GM04503 (cell line): ENCODE results near the gene FAHD1.

ENCODE experiments used
- DNase-seq: peaks from one replicate; pipeline ENCODE4 v3.0.0-alpha.2; 2012; ENCODE audit warnings: low read depth

Gene FAHD1

DNA sequence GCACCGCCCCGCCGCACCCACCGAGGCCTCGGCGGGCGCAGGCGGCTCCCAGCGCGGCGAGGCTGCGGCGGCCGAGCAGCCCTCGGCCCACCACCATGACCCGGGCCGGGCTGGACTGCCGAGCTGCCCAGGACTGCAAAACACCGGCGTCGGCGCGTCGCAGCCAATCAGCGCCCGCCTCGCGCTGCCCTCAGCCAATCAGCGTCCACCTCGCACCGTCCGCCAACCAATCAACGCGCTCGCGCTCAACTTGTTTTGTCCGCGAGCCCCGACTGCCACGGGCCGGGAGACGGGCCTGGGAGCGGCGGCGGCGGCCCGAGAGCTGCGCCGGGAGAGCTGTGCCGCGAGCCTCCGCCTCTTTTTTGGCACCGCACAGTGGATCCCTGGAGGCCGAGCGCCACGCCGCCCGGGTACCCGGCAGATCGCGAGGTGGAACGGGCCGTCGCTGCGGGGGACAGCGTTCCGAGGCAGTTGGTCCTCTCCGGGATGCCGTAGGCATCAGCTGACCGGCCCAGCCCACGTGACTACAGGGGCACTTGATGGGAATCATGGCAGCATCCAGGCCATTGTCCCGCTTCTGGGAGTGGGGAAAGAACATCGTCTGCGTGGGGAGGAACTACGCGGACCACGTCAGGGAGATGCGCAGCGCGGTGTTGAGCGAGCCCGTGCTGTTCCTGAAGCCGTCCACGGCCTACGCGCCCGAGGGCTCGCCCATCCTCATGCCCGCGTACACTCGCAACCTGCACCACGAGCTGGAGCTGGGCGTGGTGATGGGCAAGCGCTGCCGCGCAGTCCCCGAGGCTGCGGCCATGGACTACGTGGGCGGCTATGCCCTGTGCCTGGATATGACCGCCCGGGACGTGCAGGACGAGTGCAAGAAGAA lies at the start of gene FAHD1, which contains the start of gene HAGH:
Gene FAHD1 (plus strand): TSS at position 516 of the 883 bp plus-strand sequence. CDS start 33 bp downstream, at position 549.
Gene HAGH (minus strand): TSS at position 135 of the 883 bp plus-strand sequence. CDS start 38 bp downstream, at position 97.
- DNase-seq: peak; percentile 81

DNA sequence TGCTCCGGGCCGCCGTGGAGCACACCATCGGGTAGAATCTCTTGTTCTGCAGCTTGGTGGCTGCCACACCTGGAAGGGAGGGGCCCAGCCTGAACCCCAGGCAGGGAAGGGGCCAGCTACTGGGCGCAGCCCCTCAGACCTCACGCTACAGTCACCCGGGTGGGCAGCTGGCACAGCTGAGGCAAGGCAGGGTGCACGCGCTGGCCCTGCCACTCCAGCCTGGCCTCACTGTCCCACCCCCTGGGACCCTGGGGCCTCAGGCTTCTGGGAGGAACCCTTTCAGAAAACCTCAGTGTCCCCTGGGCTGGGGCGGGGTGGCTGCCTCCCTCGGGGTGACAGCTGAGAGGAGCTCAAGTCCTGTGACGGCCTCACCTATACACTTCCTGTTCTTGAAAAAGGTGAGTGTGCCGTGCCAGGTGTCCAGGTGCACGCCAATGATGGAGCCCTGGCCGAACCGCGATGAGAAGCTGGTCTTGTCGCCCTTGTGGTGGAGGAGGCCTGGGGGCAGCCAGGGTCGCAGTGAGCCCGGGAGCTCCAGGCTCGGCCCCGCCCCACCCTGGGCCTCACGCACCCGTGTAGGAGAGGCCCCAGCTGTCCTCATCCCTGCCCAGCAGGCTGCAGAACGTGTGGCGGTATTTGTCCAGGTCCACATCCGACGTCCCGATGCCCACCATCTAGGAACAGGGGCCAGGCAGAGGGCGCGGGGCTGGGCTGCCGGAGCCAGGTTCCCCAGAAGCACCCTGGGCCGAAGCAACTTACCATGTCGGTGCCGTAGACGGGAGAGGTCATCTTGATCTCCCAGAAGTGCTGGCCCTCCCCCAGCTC lies 49.4 kb upstream of the FAHD1 start:
- no peak for DNase-seq

DNA sequence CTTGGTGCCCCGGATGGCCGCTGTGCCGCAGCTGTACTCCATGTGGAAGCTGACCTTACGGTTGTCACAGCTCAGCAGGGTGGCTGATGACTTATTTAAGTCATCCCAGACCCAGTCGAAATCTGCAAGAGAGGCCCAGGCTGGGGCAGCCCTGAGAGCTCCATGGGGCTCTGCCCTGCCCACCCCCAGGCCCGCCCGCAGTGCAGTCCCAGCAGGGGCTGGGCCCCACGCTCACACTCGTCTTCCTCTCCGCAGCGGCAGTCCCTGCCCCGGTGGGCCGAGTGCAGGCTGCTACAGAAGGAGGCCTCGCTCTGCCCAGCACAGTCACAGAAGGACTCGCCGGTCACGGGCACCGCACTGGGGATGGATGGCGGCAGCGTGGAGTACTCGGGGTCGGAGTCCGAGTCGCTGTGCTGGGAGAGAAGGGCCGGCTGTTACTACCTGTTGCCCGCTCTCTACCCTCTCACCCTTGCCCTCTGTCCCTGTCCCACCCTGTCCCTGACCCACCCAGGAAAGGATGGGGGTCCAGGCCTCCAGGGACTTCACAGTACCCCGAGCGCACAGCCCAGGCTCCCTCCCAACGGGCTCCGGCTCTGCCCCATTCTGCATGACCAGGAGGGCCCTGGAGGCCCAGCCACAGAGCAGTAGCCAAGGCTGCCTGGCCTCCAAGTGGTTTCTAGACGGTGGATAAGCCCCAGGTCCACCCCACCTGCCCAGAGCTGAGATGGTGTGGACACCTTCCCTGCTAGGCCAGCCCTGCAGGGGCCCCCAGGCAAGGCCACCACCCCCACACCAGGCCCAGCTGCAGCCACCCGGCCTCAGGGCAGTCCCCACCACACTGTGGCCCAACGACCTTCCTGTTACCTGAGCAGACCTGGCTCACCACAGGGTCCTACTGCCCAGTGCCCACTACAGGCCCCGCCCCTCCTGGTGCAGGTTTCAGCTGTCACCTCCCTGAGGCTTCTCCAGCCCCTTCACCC lies 48.5 kb upstream of the FAHD1 start:
- no peak for DNase-seq

DNA sequence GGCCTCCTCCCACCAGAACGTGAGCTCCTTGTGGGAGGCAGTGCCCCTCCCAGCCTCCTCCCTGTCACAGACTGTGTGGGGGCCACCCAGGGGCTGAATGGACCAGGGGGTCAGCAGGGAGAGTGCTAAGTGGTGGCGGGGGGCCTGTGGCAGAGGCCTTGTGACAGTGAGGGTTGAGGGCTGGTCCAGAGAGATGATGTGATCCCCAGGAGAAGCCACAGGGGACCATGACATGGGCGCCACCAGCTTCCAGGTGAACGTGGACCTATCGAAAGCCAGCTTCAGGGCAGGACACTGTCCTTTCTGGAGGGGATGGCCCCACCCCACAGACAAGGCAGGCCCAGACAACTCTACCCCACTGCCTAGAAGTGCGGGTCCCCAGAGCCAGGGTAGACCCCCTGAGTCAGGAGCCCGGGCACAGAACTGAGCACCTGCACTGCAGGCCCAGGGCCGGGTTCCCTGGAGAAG lies 47.7 kb upstream of the FAHD1 start:
- no peak for DNase-seq

DNA sequence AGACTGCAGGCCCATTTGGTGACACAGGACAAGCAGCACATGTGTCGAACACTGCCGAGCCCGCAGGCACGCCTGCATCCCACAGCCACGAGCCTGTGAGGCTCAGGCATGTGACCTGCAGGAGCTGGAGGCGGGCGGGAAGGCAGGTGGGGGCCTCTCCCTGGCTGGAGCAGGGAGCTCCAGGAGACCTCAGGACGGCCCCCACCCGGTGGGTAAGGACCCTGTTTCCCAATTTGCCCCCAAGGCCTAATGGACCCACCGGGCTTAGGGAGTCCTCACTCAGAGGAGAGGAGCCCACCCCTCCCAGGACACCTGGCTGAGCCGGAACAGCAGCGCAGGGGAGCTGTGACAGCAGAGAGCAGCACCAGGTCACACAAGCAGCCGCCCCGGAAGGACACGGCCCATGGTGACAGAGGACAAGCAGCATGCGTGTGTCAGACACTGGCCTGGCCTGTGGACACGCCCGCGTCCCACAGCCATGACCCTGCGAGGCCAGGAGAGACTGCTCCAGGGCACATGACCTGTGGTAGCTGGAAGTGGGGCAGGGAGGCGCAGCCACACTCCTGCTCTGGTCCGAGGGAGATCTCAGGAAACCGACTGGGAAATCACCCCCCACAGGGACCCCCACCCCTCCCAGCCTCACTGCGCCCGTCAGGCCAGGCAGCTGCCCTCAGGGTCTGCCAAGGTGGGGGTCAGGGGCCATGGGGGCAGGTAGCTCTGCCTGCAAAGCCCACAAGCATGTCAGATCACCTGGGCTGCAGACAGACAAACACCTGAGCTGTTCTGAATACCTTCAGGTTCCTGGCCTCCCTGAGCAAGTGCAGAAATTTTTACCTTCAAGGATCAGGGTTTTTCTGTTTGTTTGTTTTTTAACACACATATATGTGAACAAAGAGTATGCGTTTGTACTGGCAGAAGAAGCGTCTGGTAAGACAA lies 47.0 kb upstream of the FAHD1 start:
- DNase-seq: no peak

DNA sequence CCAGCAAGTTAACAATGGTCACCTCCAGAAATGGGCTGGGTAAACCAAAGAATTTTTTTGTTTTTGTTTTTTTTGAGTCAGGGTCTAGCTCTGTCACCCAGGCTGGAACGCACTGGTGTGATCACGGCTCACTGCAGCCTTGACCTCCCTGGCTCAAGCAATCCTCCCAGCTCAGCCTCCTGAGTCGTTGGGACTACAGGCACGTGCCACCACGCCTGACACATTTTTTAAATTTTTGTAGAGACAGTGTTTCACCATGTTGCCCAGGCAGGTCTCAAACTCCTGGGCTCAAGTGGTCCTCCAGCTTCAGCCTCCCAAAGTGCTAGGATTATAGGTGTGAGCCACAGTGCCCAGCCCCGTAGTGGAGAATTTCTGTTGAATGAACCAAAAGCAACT lies 46.3 kb upstream of the FAHD1 start:
- no peak for DNase-seq

DNA sequence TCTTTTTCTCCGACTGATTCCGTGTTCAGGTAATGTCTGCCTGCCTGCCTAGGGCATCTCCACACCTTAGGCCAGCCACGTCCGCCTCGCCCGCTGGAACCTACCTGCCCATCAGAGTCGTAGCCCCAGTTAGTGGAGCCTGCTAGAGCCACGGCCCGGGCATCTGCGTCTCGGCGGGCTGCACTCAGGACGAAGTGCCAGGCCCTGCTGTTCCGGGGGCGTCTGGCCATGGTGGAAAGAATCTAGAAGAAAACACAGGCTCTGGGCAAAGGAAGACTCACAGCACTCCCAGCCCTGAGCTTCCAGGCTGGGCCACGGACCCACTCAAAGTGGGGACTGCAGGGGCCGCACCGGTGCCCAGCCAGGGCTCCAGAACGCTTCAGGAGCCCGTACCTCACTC lies 45.8 kb upstream of the FAHD1 start:
- no peak for DNase-seq

DNA sequence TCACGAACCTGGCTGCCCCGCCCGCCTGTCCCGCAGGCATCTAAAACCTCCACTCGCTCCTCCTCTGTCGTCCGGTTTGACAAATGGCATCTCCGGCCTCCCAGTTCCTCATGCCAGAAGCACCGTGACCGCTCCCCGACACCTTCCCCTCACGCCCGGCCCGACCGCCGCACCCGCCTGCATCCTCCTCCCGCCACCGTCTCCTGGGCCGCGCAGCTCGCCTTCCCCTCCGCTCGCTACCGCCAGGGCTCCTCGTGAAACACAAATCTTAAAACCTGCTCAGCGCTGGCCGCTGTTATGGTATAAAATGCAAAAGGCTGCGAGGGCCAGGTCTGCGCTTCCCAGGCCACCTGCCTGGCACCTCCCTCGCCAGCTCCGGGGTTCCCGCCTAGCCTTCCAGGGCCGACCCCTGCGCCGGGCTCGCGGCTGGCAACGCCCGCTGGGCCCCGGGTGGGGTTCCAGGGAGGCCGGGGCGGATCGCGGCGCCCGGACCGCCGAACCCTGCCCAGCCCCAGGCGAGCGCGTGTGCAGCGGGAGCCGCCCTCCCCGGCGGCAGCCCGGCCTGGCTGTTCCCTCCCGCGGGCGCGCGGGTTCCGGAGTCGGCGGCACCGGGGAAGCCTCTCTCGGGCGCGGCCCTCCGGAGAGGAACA lies 45.1 kb upstream of the FAHD1 start:
- no peak for DNase-seq

DNA sequence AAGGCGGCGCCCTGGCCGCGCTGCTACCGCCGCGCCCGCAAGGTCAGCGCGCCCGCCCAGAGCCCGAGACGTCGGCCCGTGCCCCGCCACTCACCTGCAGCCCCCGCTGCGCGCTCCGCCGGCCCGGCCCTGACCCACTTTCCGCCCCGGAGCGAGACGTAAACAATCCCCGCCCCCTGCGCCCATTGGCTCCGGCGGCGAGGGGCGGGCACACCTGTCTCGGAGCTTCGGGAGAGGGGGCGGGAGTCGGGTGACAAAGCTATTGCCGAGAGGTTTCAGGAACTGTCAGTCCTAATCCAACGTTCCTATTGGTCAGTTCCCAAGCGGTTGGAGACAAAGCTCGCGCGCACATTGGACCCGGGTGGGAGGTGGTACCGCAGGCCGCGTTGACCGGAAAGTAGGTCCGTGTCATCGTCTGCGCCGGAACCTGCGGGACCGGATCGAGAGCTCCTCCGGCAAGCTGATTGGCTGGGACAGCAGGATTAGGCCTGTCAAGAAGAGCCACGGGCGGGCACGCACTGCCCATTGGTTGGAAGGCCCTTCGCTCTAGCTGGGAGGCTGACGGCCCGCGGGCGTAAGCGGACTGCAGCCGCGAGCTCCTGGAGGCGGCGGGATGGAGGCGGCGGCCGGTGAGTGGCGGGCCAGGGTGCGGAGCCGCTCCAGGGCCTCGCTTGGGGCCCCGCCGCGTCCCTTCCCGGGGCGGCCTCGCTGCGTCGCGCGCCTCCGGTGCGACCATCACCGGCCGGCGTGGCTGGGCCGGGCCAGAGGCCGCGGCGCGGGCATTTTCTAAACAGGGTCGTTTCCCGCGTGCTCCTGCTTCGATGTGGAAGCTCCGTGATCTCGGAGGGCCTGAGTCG lies 44.4 kb upstream of the FAHD1 start, which contains the start of the genes NUBP2 and SPSB3:
Gene NUBP2 (plus strand): TSS at position 553 of the 857 bp plus-strand sequence. CDS start 61 bp downstream, at position 614.
Gene SPSB3 (minus strand): TSS at position 164 of the 857 bp plus-strand sequence. CDS start 1,088 bp downstream, outside the sequence.
- peak; percentile 100 for DNase-seq

DNA sequence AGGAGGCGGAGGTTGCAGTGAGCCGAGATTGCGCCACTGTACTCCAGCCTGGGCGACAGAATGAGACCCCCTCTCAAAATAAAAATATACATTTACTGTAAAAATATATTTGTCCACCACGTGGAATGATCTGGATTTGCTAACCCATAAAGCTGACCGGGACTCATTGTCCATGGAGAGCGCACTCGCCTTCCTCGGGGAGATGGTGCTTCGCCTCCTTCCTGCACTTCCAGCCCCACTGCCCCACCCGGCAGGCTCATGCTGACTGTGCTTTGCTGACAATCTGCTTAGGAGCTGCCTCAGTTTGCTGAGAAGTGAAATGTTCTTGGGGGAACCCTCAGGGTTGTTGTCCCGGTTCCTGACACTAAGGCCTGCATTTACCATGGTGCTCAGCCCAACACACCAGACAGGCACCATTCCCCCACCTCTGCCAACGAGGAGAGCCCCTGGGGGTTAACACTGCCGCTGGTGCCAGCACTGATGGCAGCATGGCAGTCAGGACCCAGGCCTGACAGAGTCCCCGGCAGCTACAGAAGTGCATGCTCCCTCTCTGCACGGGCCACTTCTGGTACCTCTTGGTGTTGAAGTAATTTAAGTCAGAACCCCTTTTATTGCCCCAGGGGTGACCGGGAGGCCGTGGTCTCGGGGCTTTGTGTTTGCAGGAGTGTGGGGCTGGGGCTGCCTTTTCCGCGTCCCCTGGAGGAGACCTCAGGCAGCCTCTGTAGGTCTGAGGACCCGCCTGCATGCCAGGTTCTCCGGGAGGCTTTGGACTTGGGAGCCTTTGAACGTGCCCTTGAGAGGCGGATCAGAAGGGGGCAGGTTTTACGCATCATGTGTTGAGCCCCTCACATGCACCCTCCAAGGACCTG lies 41.8 kb upstream of the FAHD1 start:
- DNase-seq: no peak

DNA sequence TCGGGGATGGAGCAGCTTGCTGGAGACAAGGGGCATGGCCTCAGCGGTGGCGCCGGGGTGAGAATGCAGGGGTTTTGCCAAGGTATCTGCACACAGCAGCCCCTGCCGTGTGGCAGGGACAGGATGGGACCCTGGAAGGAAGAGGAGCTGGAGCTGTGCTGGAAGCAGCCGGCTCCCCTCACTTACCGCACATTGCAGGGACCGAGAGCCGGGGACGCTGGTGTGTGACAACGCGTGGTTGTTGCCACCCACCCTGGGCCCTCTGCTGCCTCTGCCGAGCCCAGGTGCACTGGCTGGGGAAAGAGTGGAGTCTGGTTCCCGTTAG lies 41.2 kb upstream of the FAHD1 start:
- no peak for DNase-seq

DNA sequence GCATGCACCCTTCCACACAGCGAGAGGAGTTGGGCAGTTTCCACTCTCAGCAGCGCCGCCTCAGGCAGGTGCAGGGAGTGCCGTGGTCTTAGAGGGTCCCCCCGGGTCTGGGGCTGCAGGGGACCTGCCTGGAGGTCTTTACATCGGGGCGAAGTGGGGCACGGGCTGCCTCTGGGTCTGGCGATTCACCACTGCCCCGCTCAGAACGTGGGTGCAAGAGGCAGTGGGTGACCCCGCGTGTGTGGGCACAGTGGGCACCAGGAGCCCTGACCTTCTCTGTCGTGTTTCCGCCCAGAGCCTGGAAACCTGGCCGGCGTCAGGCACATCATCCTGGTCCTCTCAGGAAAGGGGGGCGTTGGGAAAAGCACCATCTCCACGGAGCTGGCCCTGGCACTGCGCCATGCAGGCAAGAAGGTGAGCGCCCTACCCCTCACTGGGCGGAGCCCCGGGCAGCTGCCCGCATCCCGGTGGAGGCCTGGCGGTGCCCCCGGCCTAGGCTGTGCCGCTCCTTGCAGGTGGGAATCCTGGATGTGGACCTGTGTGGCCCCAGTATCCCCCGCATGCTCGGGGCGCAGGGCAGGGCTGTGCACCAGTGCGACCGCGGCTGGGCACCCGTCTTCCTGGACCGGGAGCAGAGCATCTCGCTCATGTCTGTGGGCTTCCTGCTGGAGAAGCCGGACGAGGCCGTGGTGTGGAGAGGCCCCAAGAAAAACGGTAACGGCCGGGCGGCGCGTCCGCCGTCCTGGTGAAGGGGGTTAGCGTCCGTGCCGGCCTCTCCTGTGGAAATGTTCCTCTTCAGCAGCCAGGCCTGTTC lies 40.6 kb upstream of the FAHD1 start:
- DNase-seq: no peak

DNA sequence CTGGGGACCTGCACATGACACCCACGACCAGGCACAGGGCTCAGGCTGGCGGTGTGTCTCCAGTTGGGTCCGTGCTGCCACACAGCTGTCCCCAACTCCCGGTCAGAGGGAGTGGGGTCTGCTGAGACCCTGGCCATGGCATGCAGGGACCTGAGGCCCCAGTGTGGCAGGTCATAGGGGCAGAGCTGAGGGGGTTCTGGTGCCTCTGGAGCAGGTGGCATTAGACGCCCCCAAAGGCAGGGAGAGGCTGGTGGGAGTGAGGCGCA lies 40.0 kb upstream of the FAHD1 start:
- DNase-seq: no peak

DNA sequence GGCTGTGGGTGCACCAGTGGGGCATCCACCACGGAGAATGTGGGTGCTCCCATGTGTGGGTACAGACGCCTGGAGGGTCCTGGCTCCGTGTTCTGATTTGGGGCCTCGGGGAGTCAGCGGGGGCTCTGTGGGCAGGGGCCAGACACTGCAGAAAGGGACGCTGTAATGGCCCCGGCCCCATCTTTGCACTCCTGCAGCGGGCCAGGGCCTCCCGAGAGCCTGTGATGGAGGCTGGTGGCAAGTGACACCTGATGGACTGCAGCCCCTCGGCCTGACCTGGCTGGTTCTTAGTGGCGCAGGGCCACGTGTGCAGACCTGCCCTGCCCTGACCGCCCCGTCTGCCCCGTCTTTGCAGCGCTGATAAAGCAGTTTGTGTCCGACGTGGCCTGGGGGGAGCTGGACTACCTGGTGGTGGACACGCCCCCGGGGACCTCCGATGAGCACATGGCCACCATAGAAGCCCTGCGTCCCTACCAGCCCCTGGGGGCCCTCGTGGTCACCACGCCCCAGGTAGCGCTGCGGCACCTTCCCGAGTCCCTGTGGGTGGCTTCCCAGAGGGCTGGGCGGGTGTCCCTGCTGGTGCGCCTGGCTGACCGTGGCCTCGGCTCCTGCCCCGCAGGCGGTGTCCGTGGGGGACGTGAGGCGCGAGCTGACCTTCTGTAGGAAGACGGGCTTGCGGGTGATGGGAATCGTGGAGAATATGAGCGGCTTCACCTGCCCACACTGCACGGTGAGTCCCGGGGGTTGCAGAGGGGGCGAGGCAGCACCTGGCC lies 39.5 kb upstream of the FAHD1 start:
- no peak for DNase-seq

DNA sequence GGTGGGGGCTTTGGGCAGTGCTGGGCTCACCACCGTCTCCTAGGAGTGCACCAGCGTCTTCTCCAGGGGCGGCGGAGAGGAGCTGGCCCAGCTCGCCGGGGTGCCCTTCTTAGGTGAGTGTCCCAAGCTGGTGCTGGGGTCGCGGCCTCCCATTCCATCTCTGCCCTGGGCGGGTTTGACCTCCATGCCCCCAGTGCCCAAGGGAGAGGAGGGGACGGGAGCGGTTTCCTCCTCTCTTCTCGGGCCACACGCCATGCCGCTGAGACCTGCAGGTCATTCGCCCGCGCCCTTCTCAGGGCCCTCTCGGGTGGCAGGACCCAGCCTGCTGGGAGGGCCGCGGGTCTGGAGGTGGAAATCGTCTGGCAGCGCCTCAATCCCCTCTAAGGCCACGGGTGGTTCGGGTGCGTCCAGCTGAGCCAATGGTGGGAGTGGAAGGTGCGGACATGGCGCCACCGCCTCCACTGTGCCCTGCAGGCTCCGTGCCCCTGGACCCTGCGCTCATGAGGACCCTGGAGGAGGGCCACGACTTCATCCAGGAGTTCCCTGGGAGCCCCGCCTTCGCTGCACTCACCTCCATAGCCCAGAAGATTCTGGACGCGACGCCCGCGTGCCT lies 38.8 kb upstream of the FAHD1 start:
- DNase-seq: no peak

DNA sequence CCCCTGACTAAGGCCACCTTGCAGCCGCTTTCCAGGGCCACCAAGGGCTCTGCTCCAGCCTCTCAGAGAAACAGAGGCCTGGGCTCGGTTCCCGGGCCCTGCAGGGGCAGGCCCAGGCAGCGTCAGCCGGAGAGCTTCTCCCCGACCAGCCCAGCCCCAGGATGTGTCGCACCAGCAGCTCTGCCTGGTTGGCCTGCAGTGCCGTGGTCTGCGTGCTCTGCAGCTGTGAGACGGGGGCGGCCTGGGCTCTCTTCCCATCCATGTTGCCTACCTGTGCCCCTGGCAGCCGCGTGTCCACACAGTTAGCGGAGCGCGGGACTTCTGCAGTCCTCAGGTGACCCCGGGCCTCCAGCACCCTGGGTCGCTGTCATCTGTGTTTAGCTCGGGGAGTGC lies 38.3 kb upstream of the FAHD1 start:
- no peak for DNase-seq
